Measurements from ENCODE around the gene GNAS-AS1. TPM values are rescaled to one million over a fixed set of nuclear protein-coding genes. Genes with fewer than 3 reads are reported as not detected.

The GNAS-AS1 gene
- total RNA-seq, 1 donor from 2014 or later, result 4.9 TPM

DNA sequence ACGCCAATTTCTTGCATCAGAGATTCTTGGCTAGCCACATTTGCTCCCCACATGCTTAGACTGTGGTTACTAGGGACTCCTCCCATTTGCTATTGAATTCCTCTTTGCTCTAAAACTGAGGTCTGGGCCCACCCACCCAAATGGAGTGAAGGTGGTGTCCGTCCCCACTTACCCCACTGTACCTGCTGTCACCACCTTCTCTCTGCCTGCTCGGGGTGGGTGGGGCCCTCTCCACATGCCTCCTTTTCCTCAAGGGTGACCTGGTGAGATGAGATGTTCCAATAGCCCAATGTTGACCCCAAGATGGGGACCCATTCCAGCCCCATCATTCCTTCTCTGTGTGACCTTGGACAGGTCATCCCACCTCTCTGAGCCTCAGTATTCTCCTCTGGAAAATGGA lies 74.6 kb downstream of the GNAS-AS1 start:
- DNase-seq (ENCODE audit: low spot score), result no peak
- H3K4me3 Mint-ChIP-seq (ENCODE audit: unreplicated experiment), result no peak overlapping the region
- H3K27ac Mint-ChIP-seq (ENCODE audit: unreplicated experiment), result no peak overlapping the region
- H3K36me3 Mint-ChIP-seq (ENCODE audit: low read depth, unreplicated experiment), result no peaks in the 10 kb centered on the region
- peaks cover 2% of the 10 kb centered on the region for H3K4me1 Mint-ChIP-seq (ENCODE audit: unreplicated experiment)
- no peaks in the 10 kb centered on the region for H3K9me3 Mint-ChIP-seq (ENCODE audit: unreplicated experiment)
- TF ChIP-seq, protein P1, sequence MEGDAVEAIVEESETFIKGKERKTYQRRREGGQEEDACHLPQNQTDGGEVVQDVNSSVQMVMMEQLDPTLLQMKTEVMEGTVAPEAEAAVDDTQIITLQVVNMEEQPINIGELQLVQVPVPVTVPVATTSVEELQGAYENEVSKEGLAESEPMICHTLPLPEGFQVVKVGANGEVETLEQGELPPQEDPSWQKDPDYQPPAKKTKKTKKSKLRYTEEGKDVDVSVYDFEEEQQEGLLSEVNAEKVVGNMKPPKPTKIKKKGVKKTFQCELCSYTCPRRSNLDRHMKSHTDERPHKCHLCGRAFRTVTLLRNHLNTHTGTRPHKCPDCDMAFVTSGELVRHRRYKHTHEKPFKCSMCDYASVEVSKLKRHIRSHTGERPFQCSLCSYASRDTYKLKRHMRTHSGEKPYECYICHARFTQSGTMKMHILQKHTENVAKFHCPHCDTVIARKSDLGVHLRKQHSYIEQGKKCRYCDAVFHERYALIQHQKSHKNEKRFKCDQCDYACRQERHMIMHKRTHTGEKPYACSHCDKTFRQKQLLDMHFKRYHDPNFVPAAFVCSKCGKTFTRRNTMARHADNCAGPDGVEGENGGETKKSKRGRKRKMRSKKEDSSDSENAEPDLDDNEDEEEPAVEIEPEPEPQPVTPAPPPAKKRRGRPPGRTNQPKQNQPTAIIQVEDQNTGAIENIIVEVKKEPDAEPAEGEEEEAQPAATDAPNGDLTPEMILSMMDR (IDR thresholded peaks at IDR 0.05; ENCODE audit: unreplicated experiment), result no peak
- peaks cover 3% of the 10 kb centered on the region for H3K27me3 Mint-ChIP-seq (ENCODE audit: unreplicated experiment)

DNA sequence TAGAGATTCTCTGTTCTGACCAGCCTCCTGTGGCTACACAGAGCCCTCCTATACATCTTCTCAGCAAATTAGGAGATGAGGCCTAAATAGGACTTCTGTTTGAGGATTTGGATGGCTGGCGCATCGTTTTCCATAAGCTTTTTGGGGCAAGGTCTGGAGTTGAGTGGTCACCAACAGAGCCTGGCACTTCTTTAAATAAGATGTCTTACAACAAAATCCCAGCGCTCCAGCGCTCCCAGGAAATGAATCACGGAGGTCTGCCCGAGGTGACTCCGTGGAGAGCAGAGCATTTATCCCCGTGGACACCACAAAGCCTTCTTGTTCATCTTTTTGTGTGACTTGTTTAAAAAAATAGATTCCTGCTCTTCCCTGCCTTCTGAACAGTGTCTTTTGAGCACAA lies 75.3 kb downstream of the GNAS-AS1 start:
- Mint-ChIP-seq H3K27me3 (ENCODE audit: unreplicated experiment) (peaks cover 7% of the 10 kb centered on the region), H3K27ac (ENCODE audit: unreplicated experiment) (no peak overlapping the region), H3K36me3 (ENCODE audit: low read depth, unreplicated experiment) (no peaks in the 10 kb centered on the region), H3K4me3 (ENCODE audit: unreplicated experiment) (no peak overlapping the region), H3K9me3 (ENCODE audit: unreplicated experiment) (no peaks in the 10 kb centered on the region), H3K4me1 (ENCODE audit: unreplicated experiment) (peaks cover 2% of the 10 kb centered on the region)
- DNase-seq (ENCODE audit: low spot score), result no peak
- TF ChIP-seq, protein P1 (IDR thresholded peaks at IDR 0.05; ENCODE audit: unreplicated experiment), result no peak

DNA sequence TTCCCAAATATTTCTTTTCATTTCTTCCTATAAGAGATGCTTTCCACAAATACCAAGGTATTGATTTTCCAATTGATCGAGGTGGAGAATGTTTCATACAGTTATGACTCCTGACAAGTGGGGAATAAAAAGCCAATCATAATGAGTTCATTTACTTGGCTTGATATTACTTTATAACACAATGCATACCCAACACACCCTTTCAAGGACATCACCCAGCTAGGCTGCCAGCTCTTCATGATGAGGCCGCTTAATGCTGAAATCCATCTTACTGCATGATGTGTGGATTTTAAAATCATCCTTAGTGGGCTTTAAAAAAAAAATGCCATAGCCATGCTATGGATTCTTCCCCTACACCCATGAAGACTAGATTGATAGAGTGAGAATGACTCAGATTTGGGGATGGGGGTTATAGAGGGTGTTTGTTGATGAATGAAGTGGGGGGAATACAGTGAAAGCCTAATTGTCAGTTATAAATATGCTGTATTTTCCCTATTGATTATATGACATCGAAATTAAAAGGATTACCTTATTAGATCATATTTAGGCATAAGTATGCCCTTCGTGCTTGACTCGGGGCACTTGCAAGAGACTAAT lies 75.9 kb downstream of the GNAS-AS1 start:
- H3K27me3 Mint-ChIP-seq (ENCODE audit: unreplicated experiment), result peaks cover 7% of the 10 kb centered on the region
- no peaks in the 10 kb centered on the region for H3K9me3 Mint-ChIP-seq (ENCODE audit: unreplicated experiment)
- H3K27ac Mint-ChIP-seq (ENCODE audit: unreplicated experiment), result no peak overlapping the region
- H3K36me3 Mint-ChIP-seq (ENCODE audit: low read depth, unreplicated experiment), result no peaks in the 10 kb centered on the region
- H3K4me3 Mint-ChIP-seq (ENCODE audit: unreplicated experiment), result no peak overlapping the region
- no peak for DNase-seq (ENCODE audit: low spot score)
- TF ChIP-seq, protein P1 (IDR thresholded peaks at IDR 0.05; ENCODE audit: unreplicated experiment), result no peak
- H3K4me1 Mint-ChIP-seq (ENCODE audit: unreplicated experiment), result peaks cover 2% of the 10 kb centered on the region

DNA sequence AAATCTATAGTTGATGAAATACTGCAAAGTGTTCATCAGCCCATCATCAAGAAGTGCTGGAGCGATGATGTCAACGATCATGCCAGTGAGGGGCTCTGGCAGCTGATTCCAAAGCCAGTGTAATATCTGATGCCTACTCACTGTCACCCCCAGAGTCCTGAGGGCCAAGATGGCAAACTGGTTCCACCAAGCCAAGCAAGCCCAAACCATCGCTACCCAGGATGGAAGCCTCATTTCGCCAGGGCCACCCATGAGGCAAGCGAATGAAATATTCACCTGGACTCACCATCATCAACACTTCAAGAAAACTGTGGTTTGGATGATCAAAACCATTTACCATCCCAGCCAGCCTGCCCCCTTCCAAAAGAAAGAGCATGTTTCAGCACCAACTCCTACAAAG lies 76.5 kb downstream of the GNAS-AS1 start:
- no peak for DNase-seq (ENCODE audit: low spot score)
- H3K27me3 Mint-ChIP-seq (ENCODE audit: unreplicated experiment), result peaks cover 7% of the 10 kb centered on the region

DNA sequence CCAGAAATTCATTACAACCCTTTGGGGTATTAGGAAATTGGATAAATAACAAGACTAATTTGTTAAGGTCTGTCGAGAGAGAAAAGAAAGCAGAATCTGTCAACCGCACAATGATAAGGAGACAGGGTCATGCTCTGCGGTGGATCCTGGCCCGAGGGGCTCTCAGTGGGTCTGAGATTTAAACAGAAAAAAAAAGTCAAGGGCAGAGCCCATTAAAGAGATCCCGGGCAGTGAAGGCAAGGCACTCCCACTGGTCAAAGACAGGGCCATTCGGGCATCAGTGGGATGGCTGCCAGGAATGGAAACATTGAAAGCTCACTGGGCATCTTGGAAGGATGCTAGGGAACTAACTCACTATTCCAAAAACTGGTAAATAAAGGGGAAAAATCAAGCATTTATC lies 77.9 kb downstream of the GNAS-AS1 start:
- DNase-seq (ENCODE audit: low spot score), result no peak
- TF ChIP-seq, protein P1 (IDR thresholded peaks at IDR 0.05; ENCODE audit: unreplicated experiment), result no peak
- Mint-ChIP-seq H3K4me1 (ENCODE audit: unreplicated experiment) (no peaks in the 10 kb centered on the region), H3K27me3 (ENCODE audit: unreplicated experiment) (peaks cover 7% of the 10 kb centered on the region), H3K9me3 (ENCODE audit: unreplicated experiment) (no peaks in the 10 kb centered on the region), H3K36me3 (ENCODE audit: low read depth, unreplicated experiment) (no peaks in the 10 kb centered on the region), H3K27ac (ENCODE audit: unreplicated experiment) (no peak overlapping the region), H3K4me3 (ENCODE audit: unreplicated experiment) (no peak overlapping the region)

More for the DNA sequence above, 76.5 kb downstream of the GNAS-AS1 start:
- Mint-ChIP-seq H3K4me3 (ENCODE audit: unreplicated experiment) (no peak overlapping the region), H3K9me3 (ENCODE audit: unreplicated experiment) (no peaks in the 10 kb centered on the region), H3K27ac (ENCODE audit: unreplicated experiment) (no peak overlapping the region), H3K36me3 (ENCODE audit: low read depth, unreplicated experiment) (no peaks in the 10 kb centered on the region), H3K4me1 (ENCODE audit: unreplicated experiment) (peaks cover 2% of the 10 kb centered on the region)
- TF ChIP-seq, protein P1 (IDR thresholded peaks at IDR 0.05; ENCODE audit: unreplicated experiment), result no peak

Small RNA genes within 50 kb of the gene (microRNA-seq; reads per million reads assigned to microRNA genes)
- gene MIR298 (ENCODE audit: unreplicated experiment), result 3.1 reads per million, percentile 39 among the genes with 10 or more reads in this experiment

Other genes starting within 250 kb of the GNAS-AS1 start
- 77.9 TPM for gene STX16, start 199.6 kb downstream of the GNAS-AS1 start, total RNA-seq (ENCODE audit: unreplicated experiment)
- gene NPEPL1, start 158.1 kb downstream of the GNAS-AS1 start, total RNA-seq (ENCODE audit: unreplicated experiment), result 37.6 TPM
- 1,989 TPM for gene GNAS, start 1.8 kb upstream of the GNAS-AS1 start, total RNA-seq (ENCODE audit: unreplicated experiment)
- gene NELFCD, start 130.4 kb upstream of the GNAS-AS1 start, total RNA-seq (ENCODE audit: unreplicated experiment), result 68.7 TPM
- gene CTSZ, start 156.4 kb upstream of the GNAS-AS1 start, total RNA-seq (ENCODE audit: unreplicated experiment), result 150 TPM
- gene TUBB1, start 168.5 kb upstream of the GNAS-AS1 start, total RNA-seq (ENCODE audit: unreplicated experiment), result not detected
- gene ATP5F1E, start 181.4 kb upstream of the GNAS-AS1 start, total RNA-seq (ENCODE audit: unreplicated experiment), result 102 TPM
- gene PRELID3B, start 191.9 kb upstream of the GNAS-AS1 start, total RNA-seq (ENCODE audit: unreplicated experiment), result 40.2 TPM